Mucosa of stomach (tissue), 1 donor: ENCODE data around the gene PRR13.

ENCODE experiments used
- H3K27me3 ChIP-seq: one replicate; pipeline ENCODE4 v1.7.0; 2013; ENCODE audit warnings: mild to moderate bottlenecking, low read length; ENCODE audit not compliant: control insufficient read depth, insufficient read depth
- H3K36me3 ChIP-seq: one replicate; pipeline ENCODE4 v1.7.0; 2013; ENCODE audit warnings: low read length; ENCODE audit not compliant: control insufficient read depth, insufficient read depth
- H3K4me1 ChIP-seq: one replicate; pipeline ENCODE4 v1.7.0; 2013; ENCODE audit warnings: mild to moderate bottlenecking, low read length; ENCODE audit not compliant: control insufficient read depth, insufficient read depth
- H3K4me3 ChIP-seq: one replicate; pipeline ENCODE4 v1.7.0; 2013; ENCODE audit warnings: low read length
- H3K9ac ChIP-seq: one replicate; pipeline ENCODE4 v1.7.0; 2013; ENCODE audit warnings: mild to moderate bottlenecking, low read length, moderate library complexity
- H3K9me3 ChIP-seq: one replicate; pipeline ENCODE4 v1.7.0; 2013; ENCODE audit warnings: mild to moderate bottlenecking, low read length, moderate library complexity; ENCODE audit not compliant: control insufficient read depth
- donor health status: Pancreatic carcinoma.

PRR13 gene

GRCh38 chr12:53463802-53464560 lies 22.4 kb downstream of the PRR13 start:
- no peaks in the 10 kb centered on the region for H3K9me3 ChIP-seq
- H3K36me3 ChIP-seq: peaks cover 59% of the 10 kb centered on the region
- no peak overlapping the region for H3K9ac ChIP-seq

GRCh38 chr12:53464685-53465418 lies 23.3 kb downstream of the PRR13 start:
- no peaks in the 10 kb centered on the region for H3K4me1 ChIP-seq
- no peaks in the 10 kb centered on the region for H3K9me3 ChIP-seq
- no peaks in the 10 kb centered on the region for H3K27me3 ChIP-seq
- H3K36me3 ChIP-seq: peaks cover 53% of the 10 kb centered on the region
- no peak overlapping the region for H3K4me3 ChIP-seq
- H3K9ac ChIP-seq: no peak overlapping the region

More at GRCh38 chr12:53463802-53464560, 22.4 kb downstream of the PRR13 start:
- Histone ChIP-seq H3K27me3 (no peaks in the 10 kb centered on the region), H3K4me1 (no peaks in the 10 kb centered on the region), H3K4me3 (no peak overlapping the region)

GRCh38 chr12:53465679-53466078 lies 24.1 kb downstream of the PRR13 start:
- peaks cover 45% of the 10 kb centered on the region for H3K36me3 ChIP-seq
- H3K9ac ChIP-seq: no peak overlapping the region
- no peaks in the 10 kb centered on the region for H3K27me3 ChIP-seq
- no peaks in the 10 kb centered on the region for H3K9me3 ChIP-seq
- H3K4me1 ChIP-seq: no peaks in the 10 kb centered on the region
- no peak overlapping the region for H3K4me3 ChIP-seq

GRCh38 chr12:53466640-53467039 lies 25.1 kb downstream of the PRR13 start:
- H3K9ac ChIP-seq: no peak overlapping the region
- H3K4me3 ChIP-seq: no peak overlapping the region
- H3K27me3 ChIP-seq: no peaks in the 10 kb centered on the region
- no peaks in the 10 kb centered on the region for H3K4me1 ChIP-seq
- no peaks in the 10 kb centered on the region for H3K9me3 ChIP-seq
- H3K36me3 ChIP-seq: peaks cover 36% of the 10 kb centered on the region

- Histone ChIP-seq H3K27me3 (no peaks in the 10 kb centered on the region), H3K36me3 (peaks cover 33% of the 10 kb centered on the region), H3K9ac (no peak overlapping the region), H3K4me1 (no peaks in the 10 kb centered on the region), H3K4me3 (no peak overlapping the region), H3K9me3 (no peaks in the 10 kb centered on the region)
Observed at GRCh38 chr12:53467082-53467481, 25.5 kb downstream of the PRR13 start.

- Histone ChIP-seq H3K27me3 (no peaks in the 10 kb centered on the region), H3K36me3 (peaks cover 25% of the 10 kb centered on the region), H3K9me3 (no peaks in the 10 kb centered on the region), H3K9ac (no peak overlapping the region), H3K4me3 (no peak overlapping the region), H3K4me1 (no peaks in the 10 kb centered on the region)
Observed at GRCh38 chr12:53467880-53468279, 26.3 kb downstream of the PRR13 start.

GRCh38 chr12:53468282-53468681 lies 26.7 kb downstream of the PRR13 start:
- Histone ChIP-seq H3K36me3 (peaks cover 21% of the 10 kb centered on the region), H3K4me3 (no peak overlapping the region), H3K9ac (no peak overlapping the region), H3K27me3 (no peaks in the 10 kb centered on the region), H3K9me3 (no peaks in the 10 kb centered on the region), H3K4me1 (no peaks in the 10 kb centered on the region)

GRCh38 chr12:53472056-53472582 lies 30.6 kb downstream of the PRR13 start:
- Histone ChIP-seq H3K9me3 (no peaks in the 10 kb centered on the region), H3K36me3 (peaks cover 26% of the 10 kb centered on the region), H3K4me3 (no peak overlapping the region), H3K9ac (no peak overlapping the region), H3K4me1 (no peaks in the 10 kb centered on the region), H3K27me3 (no peaks in the 10 kb centered on the region)

- H3K27me3 ChIP-seq: no peaks in the 10 kb centered on the region
- no peak overlapping the region for H3K4me3 ChIP-seq
- no peaks in the 10 kb centered on the region for H3K9me3 ChIP-seq
- H3K36me3 ChIP-seq: peaks cover 13% of the 10 kb centered on the region
- no peak overlapping the region for H3K9ac ChIP-seq
- H3K4me1 ChIP-seq: no peaks in the 10 kb centered on the region
Observed at GRCh38 chr12:53474077-53474476, 32.5 kb downstream of the PRR13 start.

GRCh38 chr12:53474819-53475218 lies 33.3 kb downstream of the PRR13 start:
- H3K36me3 ChIP-seq: peaks cover 15% of the 10 kb centered on the region
- H3K4me1 ChIP-seq: no peaks in the 10 kb centered on the region
- no peak overlapping the region for H3K4me3 ChIP-seq
- H3K27me3 ChIP-seq: no peaks in the 10 kb centered on the region
- H3K9ac ChIP-seq: no peak overlapping the region
- no peaks in the 10 kb centered on the region for H3K9me3 ChIP-seq

- peaks cover 25% of the 10 kb centered on the region for H3K36me3 ChIP-seq
- no peak overlapping the region for H3K4me3 ChIP-seq
- no peaks in the 10 kb centered on the region for H3K4me1 ChIP-seq
- no peak overlapping the region for H3K9ac ChIP-seq
- H3K9me3 ChIP-seq: no peaks in the 10 kb centered on the region
- H3K27me3 ChIP-seq: no peaks in the 10 kb centered on the region
Observed at GRCh38 chr12:53476769-53477209, 35.3 kb downstream of the PRR13 start.

- no peaks in the 10 kb centered on the region for H3K4me1 ChIP-seq
Observed at GRCh38 chr12:53478865-53479264, 37.3 kb downstream of the PRR13 start.

More at GRCh38 chr12:53478865-53479264, 37.3 kb downstream of the PRR13 start:
- Histone ChIP-seq H3K9me3 (no peaks in the 10 kb centered on the region), H3K9ac (no peak overlapping the region), H3K36me3 (peaks cover 32% of the 10 kb centered on the region), H3K4me3 (no peak overlapping the region), H3K27me3 (no peaks in the 10 kb centered on the region)
